ENCODE measurements around the gene KRT80. TPM values are rescaled to one million over a fixed set of nuclear protein-coding genes. Genes with fewer than 3 reads are reported as not detected.

Gene KRT80
- total RNA-seq, 2 donors from 2014 or later, result not detected

GRCh38 chr12:52204095-52204930 lies 12.5 kb upstream of the KRT80 start:
- Mint-ChIP-seq H3K4me1 (ENCODE audit: low read depth) (peaks cover 7% of the 10 kb centered on the region), H3K4me3 (no peak overlapping the region), H3K36me3 (ENCODE audit: insufficient read depth in 2 of 2) (no peaks in the 10 kb centered on the region), H3K27ac (no peak overlapping the region), H3K9me3 (no peaks in the 10 kb centered on the region), H3K27me3 (ENCODE audit: low read depth) (peaks cover 24% of the 10 kb centered on the region)
- DNase-seq (no peak), ATAC-seq (replicated peaks in 1 of 2) (no peak)

GRCh38 chr12:52203079-52203921 lies 11.5 kb upstream of the KRT80 start:
- Mint-ChIP-seq H3K4me1 (ENCODE audit: low read depth) (peaks cover 7% of the 10 kb centered on the region), H3K27ac (no peak overlapping the region), H3K4me3 (no peak overlapping the region), H3K9me3 (no peaks in the 10 kb centered on the region), H3K36me3 (ENCODE audit: insufficient read depth in 2 of 2) (no peaks in the 10 kb centered on the region), H3K27me3 (ENCODE audit: low read depth) (peaks cover 20% of the 10 kb centered on the region)
- DNase-seq, result no peak
- ATAC-seq (replicated peaks in 1 of 2), result peak; percentile 39 to 60

- peak in 1 of 2 donors; percentile 37 for ATAC-seq (replicated peaks in 1 of 2)
- peaks cover 18% of the 10 kb centered on the region for H3K27me3 Mint-ChIP-seq (ENCODE audit: low read depth)
- H3K9me3 Mint-ChIP-seq, result no peaks in the 10 kb centered on the region
- H3K36me3 Mint-ChIP-seq (ENCODE audit: insufficient read depth in 2 of 2), result no peaks in the 10 kb centered on the region
- H3K4me3 Mint-ChIP-seq, result no peak overlapping the region
- DNase-seq, result peak in 1 of 2 donors; percentile 10
- no peak overlapping the region for H3K27ac Mint-ChIP-seq
- peaks cover 7% of the 10 kb centered on the region for H3K4me1 Mint-ChIP-seq (ENCODE audit: low read depth)
Measured at GRCh38 chr12:52202361-52203078, 10.7 kb upstream of the KRT80 start.

DNA sequence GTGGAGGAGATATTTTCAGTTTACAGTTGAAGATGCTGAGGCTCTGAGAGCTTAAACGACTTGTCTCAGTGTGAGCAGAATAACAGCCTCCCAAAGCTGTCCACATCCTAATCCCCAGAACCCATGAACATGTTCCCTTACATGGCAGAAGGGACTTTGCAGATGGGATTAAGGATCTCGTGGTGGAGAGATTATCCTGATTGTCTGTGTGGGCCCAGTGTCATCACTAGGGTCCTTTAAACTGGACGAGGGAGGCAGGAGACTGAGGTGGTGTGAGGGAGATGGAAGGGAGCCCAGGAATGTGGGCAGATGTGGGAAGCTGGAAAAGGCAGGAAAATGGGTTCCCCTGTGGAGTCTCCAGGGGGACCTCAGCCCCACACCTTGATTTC lies 9.6 kb upstream of the KRT80 start:
- Mint-ChIP-seq H3K27ac (no peak overlapping the region), H3K9me3 (no peaks in the 10 kb centered on the region), H3K4me1 (ENCODE audit: low read depth) (peaks cover 7% of the 10 kb centered on the region), H3K4me3 (no peak overlapping the region), H3K36me3 (ENCODE audit: insufficient read depth in 2 of 2) (no peaks in the 10 kb centered on the region), H3K27me3 (ENCODE audit: low read depth) (peaks cover 18% of the 10 kb centered on the region)
- DNase-seq (no peak), ATAC-seq (replicated peaks in 1 of 2) (no peak)

- Mint-ChIP-seq H3K4me3 (no peak overlapping the region), H3K27me3 (ENCODE audit: low read depth) (peaks cover 18% of the 10 kb centered on the region), H3K36me3 (ENCODE audit: insufficient read depth in 2 of 2) (no peaks in the 10 kb centered on the region), H3K4me1 (ENCODE audit: low read depth) (peaks cover 7% of the 10 kb centered on the region), H3K9me3 (no peaks in the 10 kb centered on the region), H3K27ac (no peak overlapping the region)
- DNase-seq (no peak), ATAC-seq (replicated peaks in 1 of 2) (no peak)
Measured at GRCh38 chr12:52200781-52201450, 9.1 kb upstream of the KRT80 start.

GRCh38 chr12:52200086-52200780 lies 8.4 kb upstream of the KRT80 start:
- H3K27ac Mint-ChIP-seq, result no peak overlapping the region
- no peaks in the 10 kb centered on the region for H3K9me3 Mint-ChIP-seq
- H3K4me1 Mint-ChIP-seq (ENCODE audit: low read depth), result peaks cover 7% of the 10 kb centered on the region
- no peaks in the 10 kb centered on the region for H3K36me3 Mint-ChIP-seq (ENCODE audit: insufficient read depth in 2 of 2)
- ATAC-seq (replicated peaks in 1 of 2), result no peak
- peaks cover 18% of the 10 kb centered on the region for H3K27me3 Mint-ChIP-seq (ENCODE audit: low read depth)
- H3K4me3 Mint-ChIP-seq, result no peak overlapping the region
- no peak for DNase-seq

DNA sequence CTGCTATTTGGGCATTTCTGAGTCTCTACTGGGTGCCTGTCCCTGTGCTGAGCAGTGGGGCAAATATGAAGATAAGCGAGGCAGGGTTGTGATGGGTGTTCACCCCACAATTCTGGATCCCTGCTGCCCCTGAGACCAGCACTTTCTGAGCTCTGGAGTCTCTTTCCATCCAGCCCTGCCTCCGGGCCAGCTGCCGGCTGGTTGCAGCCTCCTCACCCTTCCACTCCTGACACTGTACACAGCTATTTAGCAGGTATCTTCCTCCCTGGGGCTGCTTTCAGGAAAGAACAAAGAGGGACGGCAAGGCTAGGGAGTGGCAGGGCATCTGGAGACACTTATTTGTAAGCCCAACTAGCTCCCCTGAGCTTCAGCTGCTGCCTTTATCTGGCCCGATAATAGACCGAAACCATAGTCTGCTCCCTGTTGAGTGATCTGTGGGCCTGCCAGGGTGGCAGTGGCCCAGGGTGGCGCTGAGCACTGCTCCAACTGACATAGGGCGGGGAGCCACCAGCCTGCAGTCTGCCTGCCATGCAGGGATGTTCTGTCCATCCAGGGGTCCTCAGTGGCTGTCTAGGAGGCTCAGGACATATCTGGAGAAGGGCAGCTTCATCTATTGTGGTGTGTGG lies 7.6 kb upstream of the KRT80 start:
- H3K9me3 Mint-ChIP-seq, result no peaks in the 10 kb centered on the region
- no peaks in the 10 kb centered on the region for H3K36me3 Mint-ChIP-seq (ENCODE audit: insufficient read depth in 2 of 2)
- H3K27ac Mint-ChIP-seq, result no peak overlapping the region
- peaks cover 18% of the 10 kb centered on the region for H3K27me3 Mint-ChIP-seq (ENCODE audit: low read depth)
- ATAC-seq (replicated peaks in 1 of 2), result no peak
- H3K4me3 Mint-ChIP-seq, result no peak overlapping the region
- DNase-seq, result no peak
- H3K4me1 Mint-ChIP-seq (ENCODE audit: low read depth), result peaks cover 7% of the 10 kb centered on the region

- Mint-ChIP-seq H3K27me3 (ENCODE audit: low read depth) (peaks cover 14% of the 10 kb centered on the region), H3K4me3 (no peak overlapping the region), H3K27ac (no peak overlapping the region), H3K36me3 (ENCODE audit: insufficient read depth in 2 of 2) (no peaks in the 10 kb centered on the region), H3K9me3 (no peaks in the 10 kb centered on the region), H3K4me1 (ENCODE audit: low read depth) (peaks cover 7% of the 10 kb centered on the region)
- no peak for DNase-seq
- no peak for ATAC-seq (replicated peaks in 1 of 2)
Measured at GRCh38 chr12:52198454-52199215, 6.8 kb upstream of the KRT80 start.

- Mint-ChIP-seq H3K36me3 (ENCODE audit: insufficient read depth in 2 of 2) (no peaks in the 10 kb centered on the region), H3K27me3 (ENCODE audit: low read depth) (peaks cover 6% of the 10 kb centered on the region), H3K9me3 (no peaks in the 10 kb centered on the region), H3K27ac (no peak overlapping the region), H3K4me1 (ENCODE audit: low read depth) (peaks cover under 1% of the 10 kb centered on the region), H3K4me3 (no peak overlapping the region)
- DNase-seq, result no peak
- ATAC-seq (replicated peaks in 1 of 2), result no peak
Measured at GRCh38 chr12:52197371-52198231, 5.8 kb upstream of the KRT80 start.

GRCh38 chr12:52195065-52195730 lies 3.4 kb upstream of the KRT80 start:
- H3K4me3 Mint-ChIP-seq, result no peak overlapping the region
- ATAC-seq (replicated peaks in 1 of 2), result peak in 1 of 2 donors; percentile 52

More at GRCh38 chr12:52195065-52195730, 3.4 kb upstream of the KRT80 start:
- Mint-ChIP-seq H3K9me3 (no peaks in the 10 kb centered on the region), H3K27me3 (ENCODE audit: low read depth) (no peaks in the 10 kb centered on the region), H3K4me1 (ENCODE audit: low read depth) (peaks cover 5% of the 10 kb centered on the region), H3K27ac (no peak overlapping the region), H3K36me3 (ENCODE audit: insufficient read depth in 2 of 2) (no peaks in the 10 kb centered on the region)
- DNase-seq, result no peak

Measured in activated T-cell treated with anti-CD3 and anti-CD28 coated beads, Interleukin-2, amount 50 U/mL, for 72 hours (primary cell).